WTC11 (cell line): ENCODE data around the gene RANBP9. TPM values are rescaled to one million over a fixed set of nuclear protein-coding genes. Genes with fewer than 3 reads are reported as not detected.
A peak's percentile ranks its signal among the peaks of the same experiment; 100 is the strongest.

Experiments used
- ATAC-seq: fragments of 200-7000 bp; cut with Tn5 transposase; 2 replicates; pipeline ENCODE4 v1.10.0; 2021; ENCODE audit warnings: mild to moderate bottlenecking, moderate library complexity
- CTCF ChIA-PET: fragments of 300-600 bp; sonication (Branson Sonifier 250); formaldehyde crosslinking; loops from one replicate; lab custom pipeline; 2021; ENCODE audit warnings: antibody characterized with exemption; lab: Charles Lee
- POLR2A ChIA-PET: fragments of 350-600 bp; sonication (Branson Sonifier 250); formaldehyde crosslinking; loops from one replicate; lab custom pipeline; 2021; ENCODE audit warnings: antibody characterized with exemption; lab: Charles Lee
- DNase-seq: peaks from one replicate; pipeline ENCODE4 v3.0.0; 2021; ENCODE audit warnings: low spot score
- H3K27ac Mint-ChIP-seq: 2 replicates; pipeline ENCODE4 v1.8.0; 2021; ENCODE audit warnings: mixed read lengths
- H3K27me3 Mint-ChIP-seq: 2 replicates; pipeline ENCODE4 v1.8.0; 2021; ENCODE audit warnings: low read depth, mild to moderate bottlenecking, moderate library complexity, mixed read lengths
- H3K36me3 Mint-ChIP-seq: 2 replicates; pipeline ENCODE4 v1.8.0; 2021; ENCODE audit warnings: mixed read lengths
- H3K4me1 Mint-ChIP-seq: 2 replicates; pipeline ENCODE4 v1.8.0; 2022; ENCODE audit warnings: mixed read lengths
- H3K4me3 Mint-ChIP-seq: 2 replicates; pipeline ENCODE4 v1.8.0; 2021; ENCODE audit warnings: mild to moderate bottlenecking, moderate library complexity, mixed read lengths
- H3K9me3 Mint-ChIP-seq: 2 replicates; pipeline ENCODE4 v1.8.0; 2021; ENCODE audit warnings: mixed read lengths
- ATF6 ChIP-seq: sonication (generic); formaldehyde crosslinking; IDR thresholded peaks from 2 replicates; pipeline ENCODE4 v1.8.1; 2023; ENCODE audit warnings: mild to moderate bottlenecking, missing genetic modification reagents
- CTCF ChIP-seq: fragments of 200-600 bp; IDR thresholded peaks from 2 replicates; pipeline ENCODE4 v1.8.0; 2022; ENCODE audit warnings: antibody characterized with exemption
- FOXP1 ChIP-seq: sonication (generic); formaldehyde crosslinking; IDR thresholded peaks from 2 replicates; pipeline ENCODE4 v1.8.0; 2022; ENCODE audit warnings: missing genetic modification reagents, mild to moderate bottlenecking, moderate library complexity, borderline replicate concordance
- GRHL2 ChIP-seq: fragments of 250-450 bp; sonication (Bioruptor Pico); IDR thresholded peaks from 2 replicates; pipeline ENCODE4 v1.8.0; 2022; ENCODE audit warnings: mild to moderate bottlenecking, moderate library complexity; ENCODE audit not compliant: insufficient replicate concordance, severe bottlenecking
- GTF2I ChIP-seq: fragments of 250-450 bp; sonication (Bioruptor Pico); conservative IDR thresholded peaks from 2 replicates; pipeline ENCODE4 v1.4.0; 2021; ENCODE audit warnings: mild to moderate bottlenecking
- IRF1 ChIP-seq: sonication (generic); formaldehyde crosslinking; IDR thresholded peaks from 2 replicates; pipeline ENCODE4 v1.8.0; 2023; ENCODE audit warnings: missing genetic modification reagents
- OVOL2 ChIP-seq: fragments of 250-450 bp; sonication (Bioruptor Pico); IDR thresholded peaks from 2 replicates; pipeline ENCODE4 v1.9.0; 2021; ENCODE audit warnings: mild to moderate bottlenecking, borderline replicate concordance
- PREB ChIP-seq: sonication (generic); formaldehyde crosslinking; IDR thresholded peaks from 2 replicates; pipeline ENCODE4 v1.8.1; 2022; ENCODE audit warnings: mild to moderate bottlenecking, missing genetic modification reagents, moderate library complexity, borderline replicate concordance
- PRRX2 ChIP-seq: fragments of 250-450 bp; sonication (Bioruptor Pico); IDR thresholded peaks from 2 replicates; pipeline ENCODE4 v1.8.0; 2021; ENCODE audit warnings: mild to moderate bottlenecking
- RELA ChIP-seq: sonication (generic); formaldehyde crosslinking; IDR thresholded peaks from 2 replicates; pipeline ENCODE4 v1.8.1; 2022; ENCODE audit warnings: missing genetic modification reagents, mild to moderate bottlenecking, borderline replicate concordance
- SMAD3 ChIP-seq: sonication (generic); formaldehyde crosslinking; IDR thresholded peaks from 2 replicates; pipeline ENCODE4 v1.8.0; 2022; ENCODE audit warnings: missing genetic modification reagents, mild to moderate bottlenecking, borderline replicate concordance
- USF2 ChIP-seq: sonication (generic); formaldehyde crosslinking; IDR thresholded peaks from 2 replicates; pipeline ENCODE4 v1.8.1; 2023; ENCODE audit warnings: mild to moderate bottlenecking, missing genetic modification reagents, moderate library complexity
- ZNF532 ChIP-seq: fragments of 250-450 bp; sonication (Bioruptor Pico); IDR thresholded peaks from 2 replicates; pipeline ENCODE4 v1.9.0; 2021; ENCODE audit warnings: mild to moderate bottlenecking, borderline replicate concordance
- total RNA-seq: library from RNA; stranded (reverse); gene quantifications from 3 replicates; pipeline ENCODE4 v1.2.3, GENCODE V29; 2021

RANBP9 gene
- total RNA-seq, 1 experiment from 2014 or later: 33.4 TPM

GRCh38 chr6:13635948-13636658, 75.5 kb downstream of the RANBP9 start (continued):
- TF ChIP-seq CTCF: no peak
- TF ChIP-seq RELA: no peak
- TF ChIP-seq FOXP1 (CRISPR knock-in tag): no peak
- no peak for TF ChIP-seq ATF6
- TF ChIP-seq PRRX2 (CRISPR knock-in tag): no peak
- TF ChIP-seq OVOL2 (CRISPR knock-in tag): no peak
- no peak for TF ChIP-seq IRF1
- no peak for TF ChIP-seq SMAD3 (CRISPR knock-in tag)
- no peak for TF ChIP-seq USF2 (CRISPR knock-in tag)
- no peak for TF ChIP-seq ZNF532 (CRISPR knock-in tag)
- TF ChIP-seq GRHL2 (CRISPR knock-in tag): no peak
- TF ChIP-seq, all 79 proteins: peak for 0

GRCh38 chr6:13633343-13633742, 78.3 kb downstream of the RANBP9 start:
- ATAC-seq: no peak
- H3K27me3 Mint-ChIP-seq: no peaks in the 10 kb centered on the region
- TF ChIP-seq PREB (CRISPR knock-in tag) (no peak), GTF2I (CRISPR knock-in tag) (0 out of 2 replicates have a peak, but pooled peaks have one; percentile 46)
- no peak overlapping the region for H3K4me3 Mint-ChIP-seq
- ChIA-PET POLR2A (no interaction called here), CTCF (interaction anchor here (1.4 to 6.3 kb wide), 2 partner anchors 9 to 18 kb away, joined by 3 to 51 read pairs; partner anchors contain the start of gene NOL7)
- no peak for DNase-seq
- peaks cover 33% of the 10 kb centered on the region for H3K36me3 Mint-ChIP-seq
- H3K27ac Mint-ChIP-seq: no peak overlapping the region
- peaks cover 39% of the 10 kb centered on the region for H3K4me1 Mint-ChIP-seq
- H3K9me3 Mint-ChIP-seq: no peaks in the 10 kb centered on the region
